ENCODE measurements around the gene PHLDA1. TPM values are rescaled to one million over a fixed set of nuclear protein-coding genes. Genes with fewer than 3 reads are reported as not detected.
A peak's percentile ranks its signal among the peaks of the same experiment; 100 is the strongest.

The PHLDA1 gene
- total and polyA plus RNA-seq, 2 of the 4 experiments (the other 2 are of a cell fraction): 27.8 to 32.4 TPM

- peak overlapping the region; percentile 51; the same call in 1 of the 2 replicates for H3K23ac ChIP-seq (ENCODE audit: low read depth, low read length)
- POLR2A ChIA-PET (ENCODE audit: unreplicated experiment): interaction anchor here (0.6 to 1.2 kb wide), 4 partner anchors 141 to 273 kb away, joined by 3 to 9 read pairs (median 3); no protein-coding TSS in a partner anchor
- peak overlapping the region; percentile 82 for H2BK15ac ChIP-seq (ENCODE audit: low read depth, low read length)
- BruUV-seq (replicated peaks): no TSS peak
- intact Hi-C loops (cut with micrococcal nuclease): no loop called here
- H2BK120ac ChIP-seq (ENCODE audit: low read depth, low read length): peak overlapping the region; percentile 100
- H3K36me3 ChIP-seq (ENCODE audit: control insufficient read depth, insufficient read depth, low read length): peaks cover 7% of the 10 kb centered on the region
- H2AFZ ChIP-seq (replicated peaks; ENCODE audit: low read length, poor library complexity): peak overlapping the region; percentile 29
- H4K8ac ChIP-seq (ENCODE audit: low read depth in 2 of 2, low read length in 2 of 2): peak overlapping the region; percentile 64 to 83; a peak in 2 of 4 replicates
- H3K4ac ChIP-seq (ENCODE audit: low read depth, low read length): peak overlapping the region; percentile 84
- H3K4me3 ChIP-seq (ENCODE audit: insufficient read depth, low read depth, low read length): no peak overlapping the region
- H2AK5ac ChIP-seq (ENCODE audit: low read depth, low read length): peak overlapping the region; percentile 97
- no peak for ATAC-seq (ENCODE audit: low read depth)
- H3K27ac ChIP-seq (ENCODE audit: insufficient read depth, low read length): peak overlapping the region; percentile 76
- TF ChIP-seq MXI1 (IDR thresholded peaks at IDR 0.05; ENCODE audit: borderline replicate concordance, low read depth, low read length): no peak
- no peak for TF ChIP-seq MAZ (IDR thresholded peaks at IDR 0.05; ENCODE audit: borderline replicate concordance, low read depth, low read length)
- TF ChIP-seq RFX5 (IDR thresholded peaks at IDR 0.05; ENCODE audit: low read depth, low read length): no peak
- no peak for TF ChIP-seq CHD1 (IDR thresholded peaks at IDR 0.05; ENCODE audit: low read depth, low read length)
- no peak for TF ChIP-seq USF2 (IDR thresholded peaks at IDR 0.05; ENCODE audit: low read depth, low read length)
- TF ChIP-seq RCOR1 (IDR thresholded peaks at IDR 0.05; ENCODE audit: insufficient replicate concordance, low read length): no peak
- no peak for TF ChIP-seq ELK1 (IDR thresholded peaks at IDR 0.05; ENCODE audit: borderline replicate concordance, low read depth, low read length)
- TF ChIP-seq BHLHE40 (IDR thresholded peaks at IDR 0.05; ENCODE audit: low read depth, low read length): no peak
- no peak for TF ChIP-seq MAFK (IDR thresholded peaks at IDR 0.05; ENCODE audit: low read depth, low read length)
- no peak for DNase-seq
- peak overlapping the region; percentile 70 for H2BK5ac ChIP-seq (ENCODE audit: low read depth, low read length, poor library complexity, severe bottlenecking)
- peak overlapping the region; percentile 67; the same call in 1 of the 2 replicates for H4K5ac ChIP-seq (ENCODE audit: low read depth, low read length)
- dilution Hi-C loops (cut with HindIII; ENCODE audit: low sequenced_read_pairs, unreplicated experiment): no loop called here
- whole genome bisulfite sequencing, 2 experiments (ENCODE audit: extremely low coverage in 2 of 2, insufficient read length in 1 of 2): no CpG with 5 or more reads among the region's 2 CpGs
- H3K9me3 ChIP-seq (ENCODE audit: control insufficient read depth, insufficient read depth, low read length): no peaks in the 10 kb centered on the region
- CTCF ChIA-PET: interaction anchor here (0.6 kb wide), 1 partner anchor 77 kb away, joined by 3 read pairs; no protein-coding TSS in a partner anchor
- peak overlapping the region; percentile 47 for H2AK9ac ChIP-seq (replicated peaks; ENCODE audit: low read depth, low read length, poor library complexity)
- no peaks in the 10 kb centered on the region for H3K27me3 ChIP-seq (ENCODE audit: control insufficient read depth, insufficient read depth, low read length)
- H3K14ac ChIP-seq (replicated peaks; ENCODE audit: low read depth, low read length): peak overlapping the region; percentile 76; the same call in 1 of the 2 replicates
- peaks cover 11% of the 10 kb centered on the region; the same call in 1 of the 2 replicates for H4K20me1 ChIP-seq (ENCODE audit: insufficient read depth, low read length)
- H2BK20ac ChIP-seq (ENCODE audit: low read depth, low read length): peak overlapping the region; percentile 87
- peak overlapping the region; percentile 54 for H3K18ac ChIP-seq (ENCODE audit: low read depth, low read length)
- no peak overlapping the region for H3K9ac ChIP-seq (ENCODE audit: low read depth, low read length)
- peak overlapping the region; percentile 85 for H4K91ac ChIP-seq (ENCODE audit: insufficient read depth, low read depth, low read length)
- peaks cover 0 to 22% of the 10 kb centered on the region in 2 experiments; a peak in 2 of 4 replicates for H3K79me1 ChIP-seq (ENCODE audit: low read depth in 1 of 2, low read length in 2 of 2)
- H3K4me1 ChIP-seq (ENCODE audit: control insufficient read depth, insufficient read depth, low read length): peaks cover 14% of the 10 kb centered on the region
- H3K9me1 ChIP-seq (ENCODE audit: insufficient read depth, low read length): peaks cover 8% of the 10 kb centered on the region; the same call in 1 of the 2 replicates
- H3K4me2 ChIP-seq (ENCODE audit: low read depth, low read length): no peak overlapping the region
- in situ Hi-C loops (cut with MboI; ENCODE audit: low sequenced_read_pairs): loop anchor here (5.0 to 10.0 kb wide), 2 partner anchors 71 to 328 kb away; no protein-coding TSS in a partner anchor
- H3K56ac ChIP-seq (ENCODE audit: extremely low read depth, insufficient read depth, low read length): peak overlapping the region; percentile 4; the same call in 1 of the 2 replicates
These were observed 8.4 kb downstream of the PHLDA1 start for GRCh38 chr12:76023069-76023690.
